Activated CD4-positive, alpha-beta T cell treated with anti-CD3 and anti-CD28 coated beads for 36 hours (primary cell): ENCODE measurements around the gene CHRM5. TPM values are rescaled to one million over a fixed set of nuclear protein-coding genes. Genes with fewer than 3 reads are reported as not detected.
"Not testable (repeated sequence)": the region's sequence is repeated elsewhere in the genome, so short reads cannot be mapped to it uniquely, and the experiment has no call there.

Experiments
- ATAC-seq: fragments of 200-7000 bp; cut with Tn5 transposase; one replicate; pipeline ENCODE4 v1.10.0; 2021; ENCODE audit warnings: mild to moderate bottlenecking, moderate library complexity
- CTCF ChIA-PET: fragments of 350-600 bp; sonication (Branson Sonifier 250); formaldehyde crosslinking; loops from one replicate; lab custom pipeline; 2021; ENCODE audit warnings: antibody characterized with exemption; lab: Charles Lee
- POLR2A ChIA-PET: fragments of 350-600 bp; sonication (Branson Sonifier 250); formaldehyde crosslinking; loops from one replicate; lab custom pipeline; 2021; ENCODE audit warnings: antibody characterized with exemption, inconsistent platforms; lab: Charles Lee
- DNase-seq: peaks from one replicate; pipeline ENCODE4 v3.0.0-alpha.2; 2020
- H3K27ac Mint-ChIP-seq: one replicate; pipeline ENCODE4 v1.8.0; 2021; ENCODE audit warnings: mixed read lengths
- H3K27me3 Mint-ChIP-seq: one replicate; pipeline ENCODE4 v1.8.0; 2021; ENCODE audit warnings: mixed read lengths
- H3K36me3 Mint-ChIP-seq: one replicate; pipeline ENCODE4 v1.8.0; 2021; ENCODE audit warnings: low read depth, mixed read lengths
- H3K4me1 Mint-ChIP-seq: one replicate; pipeline ENCODE4 v1.8.0; 2021; ENCODE audit warnings: mixed read lengths
- H3K4me3 Mint-ChIP-seq: one replicate; pipeline ENCODE4 v1.8.0; 2021; ENCODE audit warnings: mild to moderate bottlenecking, moderate library complexity, mixed read lengths
- H3K9me3 Mint-ChIP-seq: one replicate; pipeline ENCODE4 v1.8.0; 2021; ENCODE audit warnings: low read depth, mixed read lengths
- intact Hi-C, 2 experiments: fragments of 100-400 bp; cut with DNase I in 1 of 2; cut with micrococcal nuclease in 1 of 2; formaldehyde crosslinking; loops; one replicate each; pipeline versions ENCODE4 v1.14.2 to v1.15.1; 2022 to 2024; cut with DNase I, micrococcal nuclease
- total RNA-seq, 2 experiments: library from RNA; stranded (reverse); gene quantifications; one replicate each; pipeline ENCODE4 v1.2.3, GENCODE V29; 2021

The CHRM5 gene
- total RNA-seq, 2 experiments from 2014 or later = not detected

DNA sequence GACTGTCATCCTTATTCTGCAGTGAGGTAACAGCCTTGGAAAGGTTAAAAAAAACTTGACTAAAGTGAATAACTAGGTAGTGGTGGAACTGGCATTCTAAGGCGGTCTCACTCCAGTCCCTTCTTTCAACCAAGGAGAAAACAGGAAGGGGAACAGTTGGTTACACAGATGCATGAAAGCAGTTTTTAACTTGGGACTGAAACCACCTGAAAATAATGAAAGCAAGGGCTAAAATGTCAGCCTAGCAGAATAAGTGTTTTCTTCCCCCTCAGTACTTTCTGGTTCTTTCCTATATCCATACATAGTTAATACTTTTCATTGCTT lies 71.5 kb downstream of the CHRM5 start:
- ChIA-PET CTCF (interaction anchor here (1.0 to 2.3 kb wide), 3 partner anchors 21 to 169 kb away, joined by 3 to 8 read pairs (median 4); partner anchors contain the start of gene KATNBL1), POLR2A (interaction anchor here (0.5 to 1.7 kb wide), 3 partner anchors 21 to 298 kb away, joined by 3 to 5 read pairs (median 3); no protein-coding TSS in a partner anchor)
- peak overlapping the region; percentile 93 for H3K27ac Mint-ChIP-seq
- DNase-seq (no peak), ATAC-seq (no peak)
- H3K27me3 Mint-ChIP-seq = no peaks in the 10 kb centered on the region
- H3K4me3 Mint-ChIP-seq = peak overlapping the region; percentile 81
- H3K9me3 Mint-ChIP-seq = no peaks in the 10 kb centered on the region
- H3K36me3 Mint-ChIP-seq = no peaks in the 10 kb centered on the region
- intact Hi-C loops = loop anchor here (1.0 to 5.0 kb wide), 8 partner anchors 63 to 1508 kb away; partner anchors contain the start of genes SLC12A6 (in 2 of the 2), ZNF770 (in 2 of the 2), DPH6 (in 1 of the 2) and FMN1 (in 1 of the 2)
- H3K4me1 Mint-ChIP-seq = peaks cover 32% of the 10 kb centered on the region

DNA sequence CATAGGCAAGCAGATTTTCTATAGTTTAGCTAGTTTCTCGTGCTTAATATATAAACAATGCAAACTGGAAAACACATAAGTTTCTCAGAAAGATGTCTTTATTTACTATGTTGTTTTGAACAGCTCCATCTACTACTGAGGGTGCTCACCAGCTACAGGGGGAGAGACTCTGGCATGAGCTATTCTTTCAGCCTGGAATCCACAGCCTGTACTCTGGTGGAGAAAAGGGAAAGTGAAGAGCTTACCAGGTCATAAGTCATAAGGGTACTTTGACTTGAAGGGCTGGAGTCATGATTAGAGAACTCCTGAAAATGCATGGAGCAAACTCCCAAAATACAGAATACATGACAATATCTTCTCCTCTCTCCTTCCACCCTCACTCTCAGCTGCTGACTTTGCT lies 75.1 kb downstream of the CHRM5 start:
- ChIA-PET CTCF (interaction anchor here (0.6 to 1.4 kb wide), 5 partner anchors 17 to 175 kb away, joined by 3 to 6 read pairs (median 3); partner anchors contain the start of gene KATNBL1), POLR2A (no interaction called here)
- Mint-ChIP-seq H3K27me3 (no peaks in the 10 kb centered on the region), H3K36me3 (no peaks in the 10 kb centered on the region), H3K9me3 (no peaks in the 10 kb centered on the region), H3K27ac (no peak overlapping the region), H3K4me3 (no peak overlapping the region), H3K4me1 (peaks cover 27% of the 10 kb centered on the region)
- no peak for ATAC-seq
- DNase-seq = no peak
- intact Hi-C loops = no loop called here

DNA sequence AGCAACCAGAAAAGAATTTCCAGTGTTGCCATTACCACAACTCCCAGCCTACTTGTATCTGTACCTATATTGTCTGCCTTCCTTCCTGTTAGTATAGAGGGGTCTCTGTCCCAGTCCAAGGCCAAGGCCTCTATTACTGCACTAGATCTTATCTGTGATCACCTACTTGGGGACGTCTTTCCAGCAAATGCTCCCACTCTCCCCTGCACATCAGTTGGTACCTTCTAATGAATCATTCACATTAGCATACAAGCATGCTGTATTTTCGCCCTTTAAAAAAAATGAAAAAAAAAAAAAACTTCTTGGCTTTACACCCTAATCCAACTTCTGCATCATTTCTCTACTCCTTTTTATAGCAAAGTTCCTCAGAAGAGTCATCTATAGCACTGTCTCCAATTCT lies 75.5 kb downstream of the CHRM5 start:
- intact Hi-C loops = no loop called here
- Mint-ChIP-seq H3K4me3 (no peak overlapping the region), H3K27ac (no peak overlapping the region), H3K4me1 (peaks cover 27% of the 10 kb centered on the region), H3K27me3 (no peaks in the 10 kb centered on the region), H3K36me3 (no peaks in the 10 kb centered on the region), H3K9me3 (no peaks in the 10 kb centered on the region)
- CTCF ChIA-PET = interaction anchor here (0.8 to 1.4 kb wide), 3 partner anchors 17 to 174 kb away, joined by 3 to 6 read pairs (median 4); partner anchors contain the start of gene KATNBL1
- DNase-seq (no peak), ATAC-seq (no peak)
- POLR2A ChIA-PET = no interaction called here

DNA sequence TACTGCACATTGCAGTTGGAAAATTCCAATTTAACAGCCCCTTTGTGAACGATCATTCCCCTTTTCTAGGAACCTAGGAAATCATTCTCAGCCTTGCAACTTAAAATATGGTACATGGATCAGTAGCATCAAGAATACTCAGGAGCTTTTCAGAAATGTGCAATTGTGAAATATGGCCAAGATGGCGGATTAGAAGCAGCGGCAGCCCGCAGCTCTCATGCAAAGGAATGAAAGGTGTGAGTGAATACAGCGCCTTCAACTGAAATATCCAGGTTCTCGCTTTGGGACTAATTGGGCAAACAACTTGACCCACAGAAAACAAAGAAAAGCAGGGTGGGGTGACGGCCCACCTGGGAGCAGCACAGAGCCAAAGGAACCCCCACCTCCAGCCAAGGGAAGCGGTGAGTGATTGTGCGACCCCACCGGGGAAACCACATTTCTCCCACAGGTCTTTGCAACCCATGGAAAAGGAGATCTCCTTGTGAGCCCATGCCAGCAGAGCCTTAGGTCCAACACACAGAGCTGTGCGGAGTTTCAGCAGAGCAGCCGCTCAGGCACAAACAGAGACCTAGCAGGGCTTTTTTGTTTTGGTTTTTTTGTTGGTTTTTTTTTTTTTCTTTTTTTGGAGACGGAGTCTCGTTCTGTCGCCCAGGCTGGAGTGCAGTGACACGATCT lies 78.3 kb downstream of the CHRM5 start:
- H3K27ac Mint-ChIP-seq = no peak overlapping the region
- no peaks in the 10 kb centered on the region for H3K27me3 Mint-ChIP-seq
- DNase-seq = no peak
- intact Hi-C loops = no loop called here
- ChIA-PET POLR2A (no interaction called here), CTCF (no interaction called here)
- no peak for ATAC-seq
- peaks cover 16% of the 10 kb centered on the region for H3K36me3 Mint-ChIP-seq
- H3K4me3 Mint-ChIP-seq = no peak overlapping the region
- H3K9me3 Mint-ChIP-seq = peaks cover 21% of the 10 kb centered on the region
- peaks cover 12% of the 10 kb centered on the region for H3K4me1 Mint-ChIP-seq

DNA sequence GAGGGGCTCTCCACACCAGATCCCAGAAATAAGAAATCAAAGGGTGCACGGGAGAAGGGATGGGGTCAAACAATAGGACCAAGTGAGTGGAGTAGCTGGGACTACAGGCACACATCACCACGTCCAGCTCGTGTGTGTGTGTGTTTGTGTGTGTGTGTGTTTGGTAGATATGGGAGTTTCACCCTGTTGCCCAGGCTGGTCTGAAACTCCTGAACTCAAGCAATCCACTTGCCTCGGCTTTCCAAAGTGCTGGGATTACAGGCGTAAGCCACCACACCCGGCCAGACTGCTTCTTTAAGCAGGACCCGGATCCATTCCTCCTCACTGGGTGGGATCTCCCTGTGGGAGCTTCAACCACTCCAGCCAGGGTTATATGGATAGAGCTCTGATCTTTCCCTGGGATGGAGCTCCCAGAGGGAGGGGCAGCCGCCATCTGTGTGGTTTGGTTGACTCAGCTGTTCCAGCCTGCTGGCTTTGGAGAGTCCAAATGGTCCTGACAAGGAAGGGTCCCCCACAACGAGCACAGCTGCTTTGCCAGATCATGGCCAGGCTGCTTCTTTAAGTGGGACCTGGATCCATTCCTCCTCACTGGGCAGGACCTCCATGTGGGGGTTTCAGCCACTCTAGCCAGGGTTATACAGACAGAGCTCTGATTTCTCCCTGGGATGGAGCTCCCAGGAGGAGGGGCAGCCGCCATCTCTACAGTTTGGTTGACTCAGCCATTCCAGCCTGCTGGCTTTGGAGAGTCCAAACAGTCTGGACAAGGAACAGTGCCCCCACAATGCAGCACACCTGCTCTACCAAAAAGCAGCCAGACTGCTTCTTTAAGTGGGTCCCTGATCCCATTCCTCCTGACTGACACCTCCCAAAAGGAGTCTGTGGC lies 79.8 kb downstream of the CHRM5 start:
- Mint-ChIP-seq H3K36me3 (peaks cover 17% of the 10 kb centered on the region), H3K27me3 (no peaks in the 10 kb centered on the region)

DNA sequence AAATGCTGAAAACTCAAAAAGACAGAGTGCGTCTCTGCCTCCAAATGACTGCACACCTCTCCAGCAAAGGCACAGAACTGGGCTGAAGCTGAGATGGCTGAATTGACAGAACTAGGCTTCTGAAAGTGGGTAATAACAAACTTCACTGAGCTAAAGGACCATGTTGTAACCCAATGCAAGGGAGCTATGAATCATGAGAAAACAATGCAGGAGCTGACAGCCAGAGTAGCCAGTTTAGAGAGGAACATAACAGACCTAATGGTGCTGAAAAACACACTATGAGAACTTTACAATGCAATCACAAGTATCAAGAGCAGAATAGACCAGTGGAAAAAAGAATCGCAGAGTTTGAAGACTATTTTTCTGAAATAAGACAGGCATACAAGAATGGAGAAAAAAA lies 80.8 kb downstream of the CHRM5 start:
- Mint-ChIP-seq H3K4me1 (peaks cover 4% of the 10 kb centered on the region), H3K36me3 (peaks cover 17% of the 10 kb centered on the region), H3K27ac (no peak overlapping the region), H3K27me3 (no peaks in the 10 kb centered on the region), H3K9me3 (peaks cover 21% of the 10 kb centered on the region), H3K4me3 (no peak overlapping the region)
- CTCF ChIA-PET = no interaction called here
- POLR2A ChIA-PET = no interaction called here
- intact Hi-C loops = no loop called here
- ATAC-seq (no peak), DNase-seq (no peak)

More for the DNA sequence above, 79.8 kb downstream of the CHRM5 start:
- DNase-seq (no peak), ATAC-seq (no peak)
- no peak overlapping the region for H3K4me3 Mint-ChIP-seq
- H3K27ac Mint-ChIP-seq = no peak overlapping the region
- ChIA-PET CTCF (interaction anchor here (0.6 kb wide), 1 partner anchor 14 kb away, joined by 3 read pairs; no protein-coding TSS in a partner anchor), POLR2A (no interaction called here)
- H3K9me3 Mint-ChIP-seq = peaks cover 21% of the 10 kb centered on the region
- intact Hi-C loops = no loop called here
- H3K4me1 Mint-ChIP-seq = peaks cover 13% of the 10 kb centered on the region

DNA sequence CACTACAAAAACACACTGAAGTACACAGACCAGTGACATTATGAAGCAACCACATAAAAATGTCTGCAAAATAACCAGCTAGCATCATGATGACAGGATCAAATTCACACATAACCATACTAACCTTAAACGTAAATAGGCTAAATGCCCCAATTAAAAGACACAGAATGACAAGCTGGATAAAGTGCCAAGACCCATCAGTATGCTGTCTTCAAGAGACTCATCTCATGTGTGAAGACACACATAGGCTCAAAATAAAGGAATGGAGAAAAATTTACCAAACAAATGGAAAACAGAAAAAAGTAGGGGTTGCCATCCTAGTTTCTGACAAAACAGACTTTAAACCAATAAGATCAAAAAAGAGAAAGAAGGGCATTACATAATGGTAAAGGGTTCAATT lies 82.1 kb downstream of the CHRM5 start:
- H3K27me3 Mint-ChIP-seq, CTCF ChIA-PET, H3K27ac Mint-ChIP-seq, DNase-seq, ATAC-seq, H3K4me3 Mint-ChIP-seq, POLR2A ChIA-PET, H3K4me1 Mint-ChIP-seq, intact Hi-C loops: not testable (repeated sequence)
- H3K9me3 Mint-ChIP-seq = peaks cover 21% of the 10 kb centered on the region
- H3K36me3 Mint-ChIP-seq = peaks cover 17% of the 10 kb centered on the region

DNA sequence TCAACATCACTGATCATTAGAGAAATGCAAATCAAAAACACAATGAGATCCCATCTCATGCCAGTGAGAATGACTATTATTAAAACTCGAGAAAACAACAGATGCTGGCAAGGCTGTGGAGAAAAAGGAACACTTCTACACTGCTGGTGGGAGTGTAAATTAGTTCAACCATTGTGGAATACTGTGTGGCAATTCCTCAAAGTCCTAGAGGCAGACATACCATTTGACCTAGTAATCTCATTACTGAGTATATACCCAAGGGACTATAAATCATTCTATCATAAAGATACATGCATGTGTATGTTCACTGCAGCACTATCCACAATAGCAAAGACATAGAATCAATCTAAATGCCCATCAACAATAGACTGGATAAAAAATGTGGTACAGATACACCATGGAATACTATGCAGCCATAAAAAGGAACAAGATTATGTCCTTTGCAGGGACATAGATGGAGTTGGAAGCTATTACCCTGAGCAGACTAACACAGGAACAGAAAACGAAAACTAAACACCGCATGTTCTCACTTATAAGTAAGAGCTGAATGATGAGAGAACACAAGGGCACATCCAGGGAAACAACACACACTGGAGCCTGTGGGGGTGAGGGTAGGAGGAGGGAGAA lies 85.9 kb downstream of the CHRM5 start:
- peaks cover 16% of the 10 kb centered on the region for H3K36me3 Mint-ChIP-seq
- no peak overlapping the region for H3K27ac Mint-ChIP-seq
- ChIA-PET POLR2A (no interaction called here), CTCF (interaction anchor here (0.5 to 0.6 kb wide), 2 partner anchors 58 to 152 kb away, joined by 3 read pairs; no protein-coding TSS in a partner anchor)
- DNase-seq (no peak), ATAC-seq (no peak)
- no peaks in the 10 kb centered on the region for H3K27me3 Mint-ChIP-seq
- no peak overlapping the region for H3K4me3 Mint-ChIP-seq
- H3K4me1 Mint-ChIP-seq = peaks cover 3% of the 10 kb centered on the region
- intact Hi-C loops = no loop called here
- peaks cover 20% of the 10 kb centered on the region for H3K9me3 Mint-ChIP-seq

DNA sequence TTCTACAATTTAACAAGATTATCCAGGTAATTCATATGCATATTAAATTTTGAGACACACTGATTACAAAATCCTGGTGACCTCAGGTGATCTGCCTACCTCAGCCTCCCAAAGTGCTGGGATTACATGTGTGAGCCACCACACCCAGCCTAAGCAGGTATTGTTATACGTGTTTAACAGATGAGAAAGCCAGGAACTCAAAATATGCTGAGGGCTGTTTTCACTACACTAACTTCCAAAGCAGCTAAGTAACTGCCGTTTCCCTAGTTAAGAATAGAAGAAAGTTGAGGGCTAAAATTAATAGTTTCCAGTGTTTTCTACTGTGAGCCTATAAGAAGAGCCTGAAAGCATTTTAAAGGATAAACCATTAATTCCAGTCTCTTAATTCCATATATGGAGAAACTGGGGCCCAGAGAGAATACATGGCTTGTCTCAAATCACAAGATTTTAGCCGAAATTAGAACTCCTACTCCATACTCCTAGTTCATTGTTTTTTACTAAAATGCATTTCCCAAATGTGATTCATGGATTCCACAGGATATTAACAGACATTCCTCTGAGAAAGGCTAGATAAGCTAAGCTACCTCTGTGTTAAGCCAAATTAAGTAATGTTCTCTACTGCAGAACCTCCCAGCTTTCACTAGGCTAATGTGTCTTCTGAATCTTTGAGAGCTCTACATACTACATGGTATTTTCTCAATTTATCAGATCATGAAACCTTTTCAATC lies 87.7 kb downstream of the CHRM5 start:
- no peak for DNase-seq
- intact Hi-C loops = no loop called here
- ATAC-seq = no peak
- peaks cover 6% of the 10 kb centered on the region for H3K9me3 Mint-ChIP-seq
- no peak overlapping the region for H3K27ac Mint-ChIP-seq
- H3K36me3 Mint-ChIP-seq = peaks cover 4% of the 10 kb centered on the region
- no peaks in the 10 kb centered on the region for H3K27me3 Mint-ChIP-seq
- peaks cover 3% of the 10 kb centered on the region for H3K4me1 Mint-ChIP-seq
- ChIA-PET CTCF (interaction anchor here (0.7 kb wide), 1 partner anchor 68 kb away, joined by 3 read pairs; no protein-coding TSS in a partner anchor), POLR2A (no interaction called here)
- no peak overlapping the region for H3K4me3 Mint-ChIP-seq

DNA sequence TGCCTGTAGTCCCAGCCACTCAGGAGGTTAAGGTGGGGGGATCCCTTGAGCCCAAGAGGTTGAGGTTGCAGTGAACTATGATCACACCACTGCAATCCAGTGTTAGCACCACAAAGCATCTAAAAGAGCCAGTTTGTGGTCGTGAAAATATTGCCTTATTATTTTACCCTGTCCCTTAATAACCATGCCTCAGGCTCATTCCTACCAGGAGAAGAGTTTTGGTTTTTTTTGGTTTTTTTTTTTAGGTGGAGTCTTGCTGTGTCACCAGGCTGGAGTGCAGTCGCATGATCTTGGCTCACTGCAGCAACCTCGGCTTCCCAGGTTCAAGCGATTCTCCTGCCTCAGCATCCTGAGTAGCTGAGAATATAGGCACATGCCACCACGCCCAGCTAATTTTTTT lies 88.6 kb downstream of the CHRM5 start:
- Mint-ChIP-seq H3K27ac (no peak overlapping the region), H3K4me1 (peaks cover 4% of the 10 kb centered on the region), H3K36me3 (no peaks in the 10 kb centered on the region), H3K9me3 (no peaks in the 10 kb centered on the region), H3K27me3 (no peaks in the 10 kb centered on the region), H3K4me3 (no peak overlapping the region)
- DNase-seq (no peak), ATAC-seq (no peak)
- intact Hi-C loops = no loop called here
- POLR2A ChIA-PET = no interaction called here
- CTCF ChIA-PET = interaction anchor here (1.0 kb wide), 1 partner anchor 153 kb away, joined by 3 read pairs; the partner anchor contains the start of gene KATNBL1
